ENCODE measurements around the gene TMEM94.
"Not testable (repeated sequence)": the region's sequence is repeated elsewhere in the genome, so short reads cannot be mapped to it uniquely, and the experiment has no call there.

The TMEM94 gene

GRCh38 chr17:75456417-75457046 is at the start of gene TMEM94:
Gene TMEM94 (plus strand): TSS chr17:75456635. CDS start chr17:75471906, 15,271 bp downstream.
- peak; percentile 98 to 99 for DNase-seq

- no peak for DNase-seq
Measured at GRCh38 chr17:75407655-75408352, 48.6 kb upstream of the TMEM94 start.

- no peak for DNase-seq
Measured at GRCh38 chr17:75410141-75410540, 46.3 kb upstream of the TMEM94 start.

- no peak for DNase-seq
Measured at GRCh38 chr17:75411328-75412067, 44.9 kb upstream of the TMEM94 start.

GRCh38 chr17:75412455-75413317 is 43.7 kb upstream of the TMEM94 start:
- peak; percentile 42 to 81 for DNase-seq

- DNase-seq = no peak
Measured at GRCh38 chr17:75414488-75414887, 41.9 kb upstream of the TMEM94 start.

GRCh38 chr17:75416006-75416405 is 40.4 kb upstream of the TMEM94 start:
- no peak for DNase-seq

GRCh38 chr17:75417054-75417580 is 39.3 kb upstream of the TMEM94 start:
- no peak for DNase-seq

GRCh38 chr17:75418531-75418930 is 37.9 kb upstream of the TMEM94 start:
- DNase-seq = no peak

- DNase-seq = no peak
Measured at GRCh38 chr17:75428543-75429469, 27.6 kb upstream of the TMEM94 start.

GRCh38 chr17:75430159-75430974 is 26.1 kb upstream of the TMEM94 start:
- DNase-seq = no peak

GRCh38 chr17:75433218-75433783 is 23.1 kb upstream of the TMEM94 start:
- no peak for DNase-seq

GRCh38 chr17:75434433-75434832 is 22.0 kb upstream of the TMEM94 start:
- DNase-seq = not testable (repeated sequence)

GRCh38 chr17:75437404-75437803 is 19.0 kb upstream of the TMEM94 start:
- DNase-seq = not testable (repeated sequence)

GRCh38 chr17:75439287-75439686 is 17.1 kb upstream of the TMEM94 start:
- no peak for DNase-seq

- no peak for DNase-seq
Measured at GRCh38 chr17:75440738-75441448, 15.5 kb upstream of the TMEM94 start.

- DNase-seq = no peak
Measured at GRCh38 chr17:75442168-75443103, 14.0 kb upstream of the TMEM94 start.

- DNase-seq = no peak
Measured at GRCh38 chr17:75445296-75445695, 11.1 kb upstream of the TMEM94 start.

Data from NCI-H1930 (cell line).